C4-2B (cell line): ENCODE data around the gene TFDP2.

Experiments
- ZFX ChIP-seq: fragments of 450-650 bp; IDR thresholded peaks from 2 replicates; pipeline ENCODE4 v1.6.1; 2017
- TF ChIP-seq, protein P1 (sequence below): fragments of 450-650 bp; conservative IDR thresholded peaks from 2 replicates; pipeline ENCODE4 v1.5.1; 2017; ENCODE audit warnings: mild to moderate bottlenecking

DNA sequence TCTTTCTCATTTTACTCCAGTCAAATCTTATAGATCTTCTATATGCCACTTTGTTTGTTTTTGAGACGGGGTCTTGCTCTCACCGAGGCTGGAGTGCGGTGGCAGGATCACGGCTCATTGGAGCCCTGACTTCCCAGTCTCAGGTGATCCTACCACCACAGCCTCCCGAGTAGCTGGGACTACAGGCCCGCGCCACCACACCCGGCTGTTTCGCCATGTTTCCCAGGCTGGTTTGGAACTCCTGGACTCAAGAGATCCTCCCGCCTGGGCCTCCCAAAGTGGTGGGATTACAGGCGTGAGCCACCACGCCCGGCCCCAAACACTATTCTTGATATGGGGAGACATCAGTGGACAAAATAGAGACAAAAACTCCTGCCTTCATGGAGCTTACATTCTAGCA lies 927 bp upstream of the TFDP2 start:
- TF ChIP-seq, protein P1, sequence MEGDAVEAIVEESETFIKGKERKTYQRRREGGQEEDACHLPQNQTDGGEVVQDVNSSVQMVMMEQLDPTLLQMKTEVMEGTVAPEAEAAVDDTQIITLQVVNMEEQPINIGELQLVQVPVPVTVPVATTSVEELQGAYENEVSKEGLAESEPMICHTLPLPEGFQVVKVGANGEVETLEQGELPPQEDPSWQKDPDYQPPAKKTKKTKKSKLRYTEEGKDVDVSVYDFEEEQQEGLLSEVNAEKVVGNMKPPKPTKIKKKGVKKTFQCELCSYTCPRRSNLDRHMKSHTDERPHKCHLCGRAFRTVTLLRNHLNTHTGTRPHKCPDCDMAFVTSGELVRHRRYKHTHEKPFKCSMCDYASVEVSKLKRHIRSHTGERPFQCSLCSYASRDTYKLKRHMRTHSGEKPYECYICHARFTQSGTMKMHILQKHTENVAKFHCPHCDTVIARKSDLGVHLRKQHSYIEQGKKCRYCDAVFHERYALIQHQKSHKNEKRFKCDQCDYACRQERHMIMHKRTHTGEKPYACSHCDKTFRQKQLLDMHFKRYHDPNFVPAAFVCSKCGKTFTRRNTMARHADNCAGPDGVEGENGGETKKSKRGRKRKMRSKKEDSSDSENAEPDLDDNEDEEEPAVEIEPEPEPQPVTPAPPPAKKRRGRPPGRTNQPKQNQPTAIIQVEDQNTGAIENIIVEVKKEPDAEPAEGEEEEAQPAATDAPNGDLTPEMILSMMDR: no peak
- no peak for TF ChIP-seq ZFX
